SH-SY5Y (cell line): ENCODE results near the gene SECISBP2.

ENCODE experiments used
- GATA2 ChIP-seq: IDR thresholded peaks from 2 replicates; pipeline ENCODE4 v1.6.1; 2011; ENCODE audit warnings: mild to moderate bottlenecking, low read depth, low read length
- GATA3 ChIP-seq: IDR thresholded peaks from 2 replicates; pipeline ENCODE4 v1.6.1; 2011; ENCODE audit warnings: low read depth, mild to moderate bottlenecking, low read length, moderate library complexity

DNA sequence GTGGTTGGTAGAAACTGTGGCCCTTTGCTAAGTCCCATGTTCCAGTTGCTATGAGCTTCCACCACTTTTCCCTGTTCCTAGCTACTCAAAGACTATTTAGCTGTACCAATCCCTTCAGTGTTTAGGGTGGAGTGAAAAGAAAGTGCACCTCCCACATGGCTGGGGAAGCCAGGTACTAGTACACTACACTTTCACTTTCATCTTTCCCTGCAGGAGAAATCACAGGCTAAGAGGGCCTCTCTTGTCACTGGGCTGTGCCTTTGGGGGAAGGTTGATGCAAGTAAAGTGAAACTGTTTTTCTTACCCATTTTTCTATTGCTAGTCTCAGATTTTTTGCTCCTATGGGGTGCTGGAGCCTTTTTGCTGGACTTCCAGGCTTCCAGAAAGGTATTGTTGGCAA is 40.8 kb upstream of the SECISBP2 start:
- TF ChIP-seq GATA3 (no peak), GATA2 (no peak)
